Central memory CD4-positive, alpha-beta T cell (primary cell): ENCODE results near the gene TMEM47.

Experiments
- DNase-seq: peaks from one replicate; pipeline ENCODE4 v3.0.0; 2022

The TMEM47 gene

GRCh38 chrX:34584781-34585180 lies 72.3 kb downstream of the TMEM47 start:
- no peak for DNase-seq

GRCh38 chrX:34580069-34580468 lies 77.0 kb downstream of the TMEM47 start:
- DNase-seq = no peak

- DNase-seq = no peak
Observed at GRCh38 chrX:34578237-34578636, 78.8 kb downstream of the TMEM47 start.
